Stimulated activated CD8-positive, alpha-beta memory T cell treated with anti-CD3 and anti-CD28 coated beads, Interleukin-2, amount 100 ng/mL, for 48 hours (primary cell): ENCODE results near the gene XYLB.
A peak's percentile ranks its signal among the peaks of the same experiment; 100 is the strongest.

Source experiments
- DNase-seq, 2 donors: peaks; one replicate each; pipeline ENCODE4 v3.0.0-alpha.2; 2020; ENCODE audit warnings: low read depth in 2 of 2

The XYLB gene

GRCh38 chr3:38364721-38365400 is 18.3 kb downstream of the XYLB start:
- DNase-seq: no peak

GRCh38 chr3:38365469-38366062 is 19.0 kb downstream of the XYLB start:
- DNase-seq: no peak

GRCh38 chr3:38366082-38366481 is 19.5 kb downstream of the XYLB start:
- DNase-seq: no peak

- no peak for DNase-seq
These were observed 21.2 kb downstream of the XYLB start for GRCh38 chr3:38367779-38368178.

- DNase-seq: no peak
These were observed 21.7 kb downstream of the XYLB start for GRCh38 chr3:38368238-38368637.

- no peak for DNase-seq
These were observed 22.6 kb downstream of the XYLB start for GRCh38 chr3:38369186-38369585.

- no peak for DNase-seq
These were observed 23.6 kb downstream of the XYLB start for GRCh38 chr3:38370149-38370548.

GRCh38 chr3:38370861-38371260 is 24.3 kb downstream of the XYLB start:
- DNase-seq: no peak

GRCh38 chr3:38371541-38372213 is 25.1 kb downstream of the XYLB start:
- no peak for DNase-seq

- no peak for DNase-seq
These were observed 25.6 kb downstream of the XYLB start for GRCh38 chr3:38372214-38372601.

GRCh38 chr3:38374221-38374620 is 27.6 kb downstream of the XYLB start:
- DNase-seq: peak; percentile 20 to 28

GRCh38 chr3:38375072-38375471 is 28.5 kb downstream of the XYLB start:
- no peak for DNase-seq

- DNase-seq: no peak
These were observed 29.0 kb downstream of the XYLB start for GRCh38 chr3:38375488-38376097.

- DNase-seq: no peak
These were observed 29.7 kb downstream of the XYLB start for GRCh38 chr3:38376098-38376816.

- no peak for DNase-seq
These were observed 32.7 kb downstream of the XYLB start for GRCh38 chr3:38379201-38379770.

GRCh38 chr3:38382506-38383080 is 36.0 kb downstream of the XYLB start:
- DNase-seq: no peak

GRCh38 chr3:38383156-38383875 is 36.7 kb downstream of the XYLB start:
- DNase-seq: no peak

- no peak for DNase-seq
These were observed 40.6 kb downstream of the XYLB start for GRCh38 chr3:38386992-38387750.

- no peak for DNase-seq
These were observed 41.3 kb downstream of the XYLB start for GRCh38 chr3:38387862-38388261.

GRCh38 chr3:38392604-38393163 is 46.1 kb downstream of the XYLB start:
- no peak for DNase-seq
